Colonic mucosa (tissue), 4 donors: ENCODE data around the gene SOBP. TPM values are rescaled to one million over a fixed set of nuclear protein-coding genes. Genes with fewer than 3 reads are reported as not detected.

Experiments used
- DNase-seq: peaks from one replicate; pipeline ENCODE4 v3.0.0-alpha.2; 2020
- H3K27ac ChIP-seq: fragments of 200-600 bp; one replicate; pipeline ENCODE4 v1.8.0; 2021
- H3K27me3 ChIP-seq: fragments of 200-600 bp; one replicate; pipeline ENCODE4 v1.8.0; 2021
- H3K36me3 ChIP-seq: fragments of 200-600 bp; one replicate; pipeline ENCODE4 v1.8.0; 2021
- H3K4me1 ChIP-seq: fragments of 200-600 bp; one replicate; pipeline ENCODE4 v1.8.0; 2021; ENCODE audit warnings: mild to moderate bottlenecking
- H3K4me3 ChIP-seq: fragments of 200-600 bp; one replicate; pipeline ENCODE4 v1.8.0; 2021
- H3K9ac ChIP-seq, 2 donors: one replicate each; pipeline ENCODE4 v1.7.0; 2013; ENCODE audit warnings: control low read depth in 2 of 2, low read depth in 2 of 2, low read length in 2 of 2
- H3K9me3 ChIP-seq: fragments of 200-600 bp; one replicate; pipeline ENCODE4 v1.8.0; 2021
- intact Hi-C: fragments of 100-400 bp; cut with DNase I; formaldehyde crosslinking; loops from one replicate; pipeline ENCODE4 v1.14.1; 2022
- total RNA-seq, 2 donors: library from RNA; stranded (reverse); fragmentation: NEBNext Ultra II Directional in 1 of 2; extraction: Animal tissue kit (Norgen Biotek cat#: 25700) in 1 of 2; gene quantifications; one replicate each; pipeline ENCODE4 v1.2.1, GENCODE V29; 2021
- TF ChIP-seq, protein P1 (sequence below): fragments of 200-600 bp; IDR thresholded peaks from one replicate; pipeline ENCODE4 v1.8.0; 2022; ENCODE audit warnings: antibody characterized with exemption, mild to moderate bottlenecking
- donor health status: healthy.
- donor health status: DM: no; HTN: no; CAD: no.
- donor health status: DM: no; HTN: no; CAD: no.

The SOBP gene
- total RNA-seq, 2 donors from 2014 or later, result 0.67 to 3.4 TPM

- no peaks in the 10 kb centered on the region for H3K4me1 ChIP-seq
- DNase-seq, result no peak
- H3K27me3 ChIP-seq, result no peaks in the 10 kb centered on the region
- intact Hi-C loops, result no loop called here
- no peak overlapping the region for H3K4me3 ChIP-seq
- no peak overlapping the region for H3K27ac ChIP-seq
- H3K9me3 ChIP-seq, result no peaks in the 10 kb centered on the region
- H3K36me3 ChIP-seq, result no peaks in the 10 kb centered on the region
- no peak overlapping the region for H3K9ac ChIP-seq
- TF ChIP-seq, protein P1, sequence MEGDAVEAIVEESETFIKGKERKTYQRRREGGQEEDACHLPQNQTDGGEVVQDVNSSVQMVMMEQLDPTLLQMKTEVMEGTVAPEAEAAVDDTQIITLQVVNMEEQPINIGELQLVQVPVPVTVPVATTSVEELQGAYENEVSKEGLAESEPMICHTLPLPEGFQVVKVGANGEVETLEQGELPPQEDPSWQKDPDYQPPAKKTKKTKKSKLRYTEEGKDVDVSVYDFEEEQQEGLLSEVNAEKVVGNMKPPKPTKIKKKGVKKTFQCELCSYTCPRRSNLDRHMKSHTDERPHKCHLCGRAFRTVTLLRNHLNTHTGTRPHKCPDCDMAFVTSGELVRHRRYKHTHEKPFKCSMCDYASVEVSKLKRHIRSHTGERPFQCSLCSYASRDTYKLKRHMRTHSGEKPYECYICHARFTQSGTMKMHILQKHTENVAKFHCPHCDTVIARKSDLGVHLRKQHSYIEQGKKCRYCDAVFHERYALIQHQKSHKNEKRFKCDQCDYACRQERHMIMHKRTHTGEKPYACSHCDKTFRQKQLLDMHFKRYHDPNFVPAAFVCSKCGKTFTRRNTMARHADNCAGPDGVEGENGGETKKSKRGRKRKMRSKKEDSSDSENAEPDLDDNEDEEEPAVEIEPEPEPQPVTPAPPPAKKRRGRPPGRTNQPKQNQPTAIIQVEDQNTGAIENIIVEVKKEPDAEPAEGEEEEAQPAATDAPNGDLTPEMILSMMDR, result no peak
These were observed 134.6 kb downstream of the SOBP start for GRCh38 chr6:107624541-107624940.

DNA sequence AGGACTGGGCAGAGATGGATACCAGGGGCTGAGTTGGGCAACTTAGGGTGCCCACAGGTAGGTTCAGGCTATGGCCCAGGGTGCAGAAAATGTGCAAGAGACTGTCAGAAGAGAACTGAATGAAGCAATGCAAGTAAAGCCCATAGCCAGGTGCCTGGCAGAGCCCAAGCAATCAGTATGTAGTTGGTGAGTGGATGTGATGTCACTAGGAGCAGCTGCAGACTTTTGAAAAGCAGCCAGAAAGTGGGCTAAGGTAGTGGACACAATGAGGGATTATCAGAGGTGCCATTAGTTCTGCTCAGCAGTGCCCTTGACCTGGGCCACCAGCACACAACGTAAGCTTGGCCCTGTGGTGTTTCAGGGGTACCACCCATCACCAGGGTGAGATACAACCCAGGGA lies 135.3 kb downstream of the SOBP start:
- no peak for DNase-seq
- TF ChIP-seq, protein P1, result no peak
- H3K27me3 ChIP-seq, result no peaks in the 10 kb centered on the region
- intact Hi-C loops, result no loop called here
- no peaks in the 10 kb centered on the region for H3K36me3 ChIP-seq
- H3K4me3 ChIP-seq, result no peak overlapping the region
- no peak overlapping the region for H3K27ac ChIP-seq
- no peaks in the 10 kb centered on the region for H3K9me3 ChIP-seq
- H3K9ac ChIP-seq, result no peak overlapping the region
- H3K4me1 ChIP-seq, result no peaks in the 10 kb centered on the region

DNA sequence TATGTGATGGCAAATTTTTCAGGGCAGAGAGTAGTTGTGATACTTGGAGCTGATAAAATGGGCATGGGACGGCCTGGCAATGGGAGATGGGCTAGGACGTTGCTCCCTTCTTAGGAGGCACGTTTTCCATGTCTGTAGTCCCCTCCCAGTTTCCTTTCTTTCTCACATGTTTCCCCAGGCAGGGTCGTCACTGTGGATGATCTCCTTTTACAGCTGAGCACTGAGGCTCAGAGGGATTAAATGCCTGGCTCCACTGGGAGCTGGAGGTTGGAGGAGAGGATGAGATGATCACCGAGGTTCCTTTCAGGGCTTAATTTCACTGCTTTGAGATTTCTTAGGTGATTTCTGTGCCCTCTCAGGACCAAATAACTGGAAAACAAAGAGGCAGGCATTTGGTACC lies 136.7 kb downstream of the SOBP start:
- Histone ChIP-seq H3K27ac (no peak overlapping the region), H3K4me3 (no peak overlapping the region), H3K9ac (no peak overlapping the region), H3K27me3 (no peaks in the 10 kb centered on the region), H3K36me3 (no peaks in the 10 kb centered on the region), H3K9me3 (no peaks in the 10 kb centered on the region), H3K4me1 (no peaks in the 10 kb centered on the region)
- DNase-seq, result no peak
- intact Hi-C loops, result no loop called here
- TF ChIP-seq, protein P1, result no peak

DNA sequence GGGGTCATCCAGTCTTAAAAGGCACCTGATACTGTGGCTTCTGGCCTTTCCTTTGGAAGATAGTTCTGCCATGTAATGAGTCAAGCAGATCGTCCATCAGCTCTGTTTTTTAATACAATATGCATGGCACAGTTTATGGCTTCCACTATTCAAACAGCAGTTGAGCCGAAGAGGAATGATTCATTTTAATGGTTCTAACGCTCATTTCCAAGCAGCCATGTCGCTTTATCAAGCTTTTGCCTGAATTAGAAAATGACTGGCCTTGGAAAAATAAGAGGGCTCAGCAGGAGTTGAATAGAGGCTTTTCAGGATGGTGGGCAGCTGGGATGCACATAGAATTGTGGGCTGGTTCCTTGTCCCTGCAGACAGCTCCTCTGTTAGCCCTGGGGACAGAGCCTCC lies 138.1 kb downstream of the SOBP start:
- no peak overlapping the region for H3K27ac ChIP-seq
- DNase-seq, result no peak
- intact Hi-C loops, result no loop called here

DNA sequence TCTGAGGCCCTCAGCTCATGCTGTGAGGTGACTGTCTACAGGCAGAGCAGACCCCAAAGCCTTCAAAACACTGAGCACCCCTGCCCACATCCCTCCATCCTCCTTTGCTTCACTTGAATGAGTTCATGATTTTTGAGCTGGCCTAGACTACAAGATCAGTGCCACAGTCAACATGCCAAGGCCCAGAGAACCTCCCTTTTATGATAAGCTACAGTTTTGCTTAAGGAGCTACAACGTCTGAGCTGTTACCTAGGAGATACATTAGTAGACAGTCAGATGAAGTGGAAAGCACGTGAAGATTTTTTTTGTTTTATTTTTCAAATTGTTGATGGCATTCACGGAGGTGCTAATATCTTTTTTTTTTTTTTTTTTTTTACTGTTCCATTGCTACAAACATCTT lies 139.0 kb downstream of the SOBP start:
- Histone ChIP-seq H3K4me1 (no peaks in the 10 kb centered on the region), H3K27me3 (no peaks in the 10 kb centered on the region), H3K9me3 (no peaks in the 10 kb centered on the region), H3K9ac (no peak overlapping the region), H3K27ac (no peak overlapping the region), H3K4me3 (no peak overlapping the region), H3K36me3 (no peaks in the 10 kb centered on the region)
- TF ChIP-seq, protein P1, result no peak
- DNase-seq, result no peak
- intact Hi-C loops, result no loop called here

More for the DNA sequence above, 138.1 kb downstream of the SOBP start:
- Histone ChIP-seq H3K27me3 (no peaks in the 10 kb centered on the region), H3K9me3 (no peaks in the 10 kb centered on the region), H3K9ac (no peak overlapping the region), H3K4me1 (no peaks in the 10 kb centered on the region), H3K36me3 (no peaks in the 10 kb centered on the region), H3K4me3 (no peak overlapping the region)
- TF ChIP-seq, protein P1, result no peak
